Mucosa of rectum (tissue), 2 donors: Measurements from ENCODE around the gene SLC9A7.

ENCODE experiments used
- H3K27ac ChIP-seq, 2 donors: one replicate each; pipeline ENCODE4 v1.7.0; 2013; ENCODE audit warnings: inconsistent platforms in 2 of 2, low read depth in 2 of 2, low read length in 2 of 2
- H3K27me3 ChIP-seq, 2 donors: one replicate each; pipeline ENCODE4 v1.7.0; 2013; ENCODE audit warnings: low read length in 2 of 2; ENCODE audit not compliant: control insufficient read depth in 2 of 2, insufficient read depth in 2 of 2
- H3K36me3 ChIP-seq, 2 donors: one replicate each; pipeline ENCODE4 v1.7.0; 2013; ENCODE audit warnings: low read length in 2 of 2; ENCODE audit not compliant: control insufficient read depth in 2 of 2, insufficient read depth in 2 of 2
- H3K4me1 ChIP-seq, 2 donors: one replicate each; pipeline ENCODE4 v1.7.0; 2013; ENCODE audit warnings: low read length in 2 of 2, mild to moderate bottlenecking in 1 of 2; ENCODE audit not compliant: control insufficient read depth in 2 of 2, insufficient read depth in 2 of 2
- H3K4me3 ChIP-seq, 2 donors: one replicate each; pipeline ENCODE4 v1.7.0; 2013; ENCODE audit warnings: low read length in 2 of 2
- H3K9ac ChIP-seq, 2 donors: one replicate each; pipeline ENCODE4 v1.7.0; 2013; ENCODE audit warnings: low read length in 2 of 2, low read depth in 1 of 2, mild to moderate bottlenecking in 1 of 2
- H3K9me3 ChIP-seq, 2 donors: one replicate each; pipeline ENCODE4 v1.7.0; 2013; ENCODE audit warnings: low read length in 2 of 2; ENCODE audit not compliant: control insufficient read depth in 2 of 2
- donor health status: healthy.
- donor health status: Normal muscosa, but diverticular disease.

SLC9A7 gene

DNA sequence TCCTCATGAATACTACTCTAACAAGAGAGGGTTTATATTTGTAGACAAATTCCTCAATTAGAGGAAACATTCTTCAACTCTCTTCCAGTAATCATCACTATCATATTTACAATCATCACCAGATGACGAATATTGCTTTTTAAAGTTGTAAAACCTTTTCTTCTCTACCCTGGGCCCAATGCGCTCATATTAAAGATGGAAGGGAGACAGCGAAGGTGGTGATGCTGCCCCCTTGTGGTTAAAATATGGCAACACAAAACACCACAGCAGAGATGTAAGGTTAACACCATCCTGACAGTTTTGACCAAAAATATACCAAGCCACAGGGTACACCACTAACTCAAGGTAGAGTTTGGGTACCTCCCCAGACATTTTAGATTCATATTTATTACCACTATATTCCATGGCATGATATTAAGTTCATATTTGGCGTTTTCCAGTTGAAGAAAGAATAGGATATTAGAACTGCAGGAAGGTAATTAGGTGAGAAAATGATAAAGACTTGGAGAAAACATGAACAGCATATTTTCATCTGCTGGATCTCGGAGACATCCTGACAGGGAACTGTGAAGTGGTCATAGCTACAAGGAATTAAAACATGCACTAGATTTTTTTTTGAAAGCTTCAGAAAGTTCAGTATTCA lies 72.8 kb downstream of the SLC9A7 start:
- H3K4me1 ChIP-seq, result no peaks in the 10 kb centered on the region
- H3K27ac ChIP-seq, result no peak overlapping the region
- H3K27me3 ChIP-seq, result no peaks in the 10 kb centered on the region
- no peaks in the 10 kb centered on the region for H3K36me3 ChIP-seq
- no peak overlapping the region for H3K4me3 ChIP-seq
- H3K9ac ChIP-seq, result no peak overlapping the region
- H3K9me3 ChIP-seq, result no peaks in the 10 kb centered on the region

DNA sequence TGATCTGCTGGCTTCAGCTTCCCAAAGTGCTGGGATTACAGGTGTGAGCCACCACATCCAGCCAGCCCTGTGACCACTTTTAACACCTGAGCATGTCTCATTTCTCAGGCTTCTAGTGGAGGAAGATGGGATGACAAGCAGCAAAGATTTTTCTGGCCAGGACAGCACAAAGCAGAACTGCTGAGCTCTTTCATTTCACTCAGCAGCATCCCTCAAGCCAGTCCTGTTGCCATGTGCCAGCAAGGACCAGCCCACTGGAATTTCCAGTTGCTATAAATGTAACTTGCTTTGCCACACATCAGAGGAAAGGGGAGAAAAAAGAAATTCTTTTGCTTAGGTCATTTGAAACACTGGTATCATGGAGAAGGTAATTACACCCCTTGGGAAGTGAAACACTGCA lies 75.9 kb downstream of the SLC9A7 start:
- no peak overlapping the region for H3K4me3 ChIP-seq
- no peaks in the 10 kb centered on the region for H3K27me3 ChIP-seq
- no peaks in the 10 kb centered on the region for H3K9me3 ChIP-seq
- no peaks in the 10 kb centered on the region for H3K4me1 ChIP-seq
- H3K27ac ChIP-seq, result no peak overlapping the region
- H3K36me3 ChIP-seq, result no peaks in the 10 kb centered on the region
- no peak overlapping the region for H3K9ac ChIP-seq

DNA sequence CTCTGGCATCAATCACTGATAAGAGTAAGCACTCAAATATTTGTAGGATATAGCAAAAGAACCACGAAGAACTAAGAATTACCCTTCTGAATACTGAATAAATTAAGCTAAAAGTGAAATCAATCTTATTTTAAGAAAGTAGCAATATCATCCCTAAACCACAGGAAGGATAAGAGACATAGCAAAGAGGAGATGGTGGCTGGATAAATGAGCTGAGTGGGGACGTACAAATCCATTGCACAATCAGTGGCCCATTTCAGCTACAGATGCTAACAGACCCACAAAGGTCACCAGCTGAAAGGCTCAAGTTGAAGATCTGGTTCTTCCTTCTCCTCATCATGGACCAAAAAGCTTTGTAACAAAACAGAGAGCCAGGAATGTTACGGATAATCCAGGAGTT lies 77.1 kb downstream of the SLC9A7 start:
- H3K9me3 ChIP-seq, result no peaks in the 10 kb centered on the region
- H3K27me3 ChIP-seq, result peaks cover 0 to 3% of the 10 kb centered on the region in 2 donors
- no peaks in the 10 kb centered on the region for H3K4me1 ChIP-seq
- H3K27ac ChIP-seq, result no peak overlapping the region
- H3K9ac ChIP-seq, result no peak overlapping the region
- no peak overlapping the region for H3K4me3 ChIP-seq
- no peaks in the 10 kb centered on the region for H3K36me3 ChIP-seq

DNA sequence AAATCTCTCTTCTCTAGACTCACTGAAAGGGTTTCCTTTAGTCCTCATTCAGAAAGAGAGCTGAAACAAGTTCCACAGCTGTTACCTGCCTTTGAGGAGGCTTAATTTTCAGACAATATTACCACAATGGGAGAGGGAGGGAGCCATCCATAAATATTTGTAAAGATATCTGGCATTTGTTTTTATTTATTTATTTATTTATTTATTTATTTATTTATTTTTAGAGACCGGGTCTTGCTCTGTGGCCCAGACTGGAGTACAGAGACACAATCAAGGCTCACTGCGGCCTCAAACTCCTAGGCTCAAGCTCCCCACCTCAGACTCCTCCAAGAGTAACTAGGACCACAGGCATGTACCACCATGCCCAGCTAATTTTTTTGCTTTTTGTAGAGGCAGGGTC lies 80.7 kb downstream of the SLC9A7 start:
- H3K4me3 ChIP-seq, result no peak overlapping the region
- H3K9ac ChIP-seq, result no peak overlapping the region
- H3K9me3 ChIP-seq, result no peaks in the 10 kb centered on the region
- no peaks in the 10 kb centered on the region for H3K4me1 ChIP-seq
- no peaks in the 10 kb centered on the region for H3K36me3 ChIP-seq
- H3K27ac ChIP-seq, result no peak overlapping the region
- H3K27me3 ChIP-seq, result peaks cover 0 to 5% of the 10 kb centered on the region in 2 donors

DNA sequence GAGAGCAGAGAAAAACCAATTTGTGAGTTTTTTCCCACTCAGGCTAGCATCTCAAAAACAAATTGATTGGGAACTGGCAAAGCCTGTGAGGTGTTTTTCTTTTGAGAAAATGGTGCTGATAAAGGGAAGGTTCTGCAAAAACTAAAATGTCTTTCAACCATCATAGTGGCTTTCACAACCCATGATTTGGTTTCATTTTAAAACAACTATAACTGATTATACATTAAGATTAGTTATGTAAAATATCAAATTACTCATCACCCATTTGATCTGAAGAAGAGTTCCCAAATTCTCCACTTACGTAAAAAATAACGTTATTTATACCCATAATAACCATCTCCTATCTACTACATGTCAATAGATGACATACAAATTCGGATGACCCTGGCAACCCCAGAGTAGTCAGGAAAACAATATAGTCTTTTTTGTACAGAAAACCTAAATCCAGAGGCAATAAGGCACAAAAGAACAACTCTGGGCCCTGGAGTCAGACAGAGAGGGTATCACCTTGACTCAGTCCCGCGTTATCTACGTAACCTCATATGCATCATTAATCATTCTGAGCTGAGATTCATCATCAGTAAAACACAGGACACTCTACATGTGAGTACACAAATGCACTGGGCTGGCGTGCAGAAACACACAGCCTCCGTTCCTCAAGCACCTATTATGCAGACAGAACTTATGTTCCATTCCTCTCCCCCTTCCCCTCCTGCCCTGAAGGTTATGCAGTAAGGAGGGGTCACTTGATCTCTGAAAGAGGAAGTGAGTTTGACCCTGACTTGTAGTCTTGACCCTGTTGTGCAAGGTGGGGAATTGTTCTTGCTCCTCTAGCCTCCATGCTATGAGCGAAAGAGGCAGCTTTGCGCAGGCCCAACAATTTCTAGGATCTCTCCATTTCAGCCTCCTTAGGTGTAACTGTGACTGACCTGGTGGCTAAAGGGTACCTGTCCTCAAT lies 82.2 kb downstream of the SLC9A7 start:
- Histone ChIP-seq H3K9ac (no peak overlapping the region), H3K36me3 (no peaks in the 10 kb centered on the region), H3K4me1 (no peaks in the 10 kb centered on the region), H3K9me3 (no peaks in the 10 kb centered on the region), H3K27ac (no peak overlapping the region), H3K27me3 (peaks cover 0 to 5% of the 10 kb centered on the region in 2 donors), H3K4me3 (no peak overlapping the region)

DNA sequence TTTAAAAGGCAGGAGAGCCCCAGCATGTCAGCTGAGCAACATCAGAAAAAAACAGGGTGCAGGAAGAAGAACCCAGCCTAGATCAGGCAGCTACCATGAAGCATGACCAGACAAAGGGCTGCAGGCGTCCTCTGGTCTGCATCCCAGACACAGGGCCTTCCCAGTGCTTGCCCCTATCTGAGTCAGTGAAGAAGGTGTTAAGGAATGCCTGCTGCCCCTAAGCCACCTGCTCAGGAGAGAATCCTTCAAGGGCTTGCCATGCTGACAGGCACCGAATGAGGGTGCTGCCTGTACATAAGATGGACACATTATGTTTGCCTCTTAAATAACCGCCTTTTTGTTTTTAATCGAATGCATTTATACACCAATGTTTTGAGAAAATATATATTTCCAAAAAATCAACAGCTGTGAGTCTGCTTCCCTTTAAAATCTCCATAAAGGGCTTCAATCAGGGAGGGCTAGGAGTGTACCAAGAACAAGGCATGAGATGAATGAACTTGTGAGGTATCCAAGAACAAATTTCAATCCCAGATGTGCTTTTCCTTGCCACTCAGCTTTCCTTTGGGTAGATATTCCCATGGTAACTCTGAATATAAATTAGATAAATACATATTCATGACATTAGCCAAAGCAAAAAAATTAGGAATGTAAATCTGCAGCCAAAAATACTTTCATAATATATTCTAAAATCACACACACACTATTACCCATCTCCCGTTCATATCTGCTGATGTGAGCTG lies 85.1 kb downstream of the SLC9A7 start:
- Histone ChIP-seq H3K36me3 (no peaks in the 10 kb centered on the region), H3K4me1 (no peaks in the 10 kb centered on the region), H3K9ac (no peak overlapping the region), H3K4me3 (no peak overlapping the region), H3K9me3 (no peaks in the 10 kb centered on the region), H3K27me3 (peaks cover 0 to 5% of the 10 kb centered on the region in 2 donors), H3K27ac (no peak overlapping the region)

DNA sequence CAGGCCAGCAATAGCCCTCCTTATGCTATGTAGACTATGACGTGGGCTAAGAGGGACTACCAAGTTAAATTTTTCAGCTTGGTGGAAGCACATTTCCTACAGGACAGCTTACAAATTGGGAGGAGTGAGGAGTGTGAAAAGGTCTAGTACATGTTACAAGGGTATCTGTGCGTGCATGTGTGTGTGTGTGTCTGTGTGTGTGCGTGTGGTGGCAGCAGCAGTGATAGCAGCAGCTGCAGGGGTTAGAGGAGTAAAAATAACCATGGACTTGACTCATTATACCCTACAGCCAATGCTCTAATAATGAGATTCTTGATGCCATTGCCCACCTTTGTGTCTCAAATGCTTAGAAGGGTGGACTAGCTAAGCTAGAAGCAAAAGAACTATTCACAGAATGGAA lies 88.6 kb downstream of the SLC9A7 start:
- Histone ChIP-seq H3K27me3 (no peaks in the 10 kb centered on the region), H3K9me3 (no peaks in the 10 kb centered on the region), H3K27ac (no peak overlapping the region), H3K9ac (no peak overlapping the region), H3K36me3 (no peaks in the 10 kb centered on the region), H3K4me3 (no peak overlapping the region), H3K4me1 (no peaks in the 10 kb centered on the region)

DNA sequence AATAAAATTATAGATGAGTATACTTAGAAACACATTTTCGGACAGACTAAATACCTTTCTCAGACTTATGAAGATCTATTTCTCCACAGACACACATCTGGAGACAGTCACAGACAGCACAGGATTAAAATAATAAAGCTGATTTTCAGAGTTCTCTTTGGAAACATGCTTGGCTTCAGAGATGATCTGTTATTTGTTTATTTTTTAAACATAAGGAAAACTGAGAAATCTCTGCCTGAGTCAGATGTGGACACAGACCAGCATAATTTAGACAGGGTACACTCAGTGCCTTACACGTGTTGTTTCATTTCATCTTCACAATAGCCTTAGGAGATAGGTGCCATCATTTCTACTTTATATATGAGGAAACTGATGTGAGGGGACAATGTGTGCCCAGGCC lies 92.1 kb downstream of the SLC9A7 start:
- H3K9me3 ChIP-seq, result no peaks in the 10 kb centered on the region
- H3K36me3 ChIP-seq, result no peaks in the 10 kb centered on the region
- H3K27me3 ChIP-seq, result peaks cover 3 to 4% of the 10 kb centered on the region in 2 donors
- H3K4me3 ChIP-seq, result no peak overlapping the region
- no peaks in the 10 kb centered on the region for H3K4me1 ChIP-seq
- no peak overlapping the region for H3K9ac ChIP-seq
- H3K27ac ChIP-seq, result no peak overlapping the region

DNA sequence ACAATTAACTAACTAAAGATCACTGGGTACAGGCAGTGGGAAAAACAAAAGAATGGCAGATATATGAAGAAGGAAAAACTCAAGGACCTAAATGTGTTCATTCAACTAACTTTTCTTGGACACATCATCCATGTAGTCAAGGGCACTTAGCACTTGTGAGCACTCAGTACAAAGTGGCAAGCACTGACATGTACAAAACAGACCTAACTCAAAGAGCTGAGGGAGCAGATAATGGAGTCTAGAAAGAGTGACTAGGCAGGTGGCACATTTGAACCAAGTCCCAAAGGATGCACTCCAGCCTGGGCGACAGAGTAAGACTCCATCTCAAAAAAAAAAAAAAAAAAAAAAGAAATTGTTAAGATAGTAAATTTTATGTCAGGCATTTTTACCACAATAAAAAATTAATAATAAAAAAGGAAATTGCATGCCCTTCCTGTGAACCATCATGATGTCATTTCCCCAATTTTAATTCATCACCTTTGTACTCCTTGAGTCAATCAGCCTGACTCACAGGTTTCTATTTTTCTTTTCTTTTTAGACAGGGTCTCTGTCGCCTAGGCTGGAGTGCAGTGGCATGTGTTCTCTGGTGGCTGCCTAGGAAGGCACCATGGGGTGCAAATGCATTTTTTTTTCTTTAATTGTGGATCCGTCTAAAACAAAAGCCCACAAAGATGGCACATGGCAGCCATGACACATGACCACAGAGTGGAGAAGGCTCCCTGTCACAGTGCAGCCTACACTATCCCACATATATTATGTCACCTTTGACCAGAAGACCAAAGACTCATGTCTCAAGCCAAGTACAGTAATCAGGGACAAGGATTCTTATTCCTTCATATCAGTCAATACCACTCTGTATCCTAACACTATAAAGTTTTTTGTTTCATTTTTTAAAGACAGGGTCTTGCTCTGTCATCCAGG lies 93.4 kb downstream of the SLC9A7 start:
- Histone ChIP-seq H3K36me3 (no peaks in the 10 kb centered on the region), H3K4me3 (no peak overlapping the region), H3K27me3 (peaks cover 3 to 4% of the 10 kb centered on the region in 2 donors), H3K27ac (no peak overlapping the region), H3K4me1 (no peaks in the 10 kb centered on the region), H3K9me3 (no peaks in the 10 kb centered on the region), H3K9ac (no peak overlapping the region)
